OCI-LY3 (cell line): Measurements from ENCODE around the gene FIZ1.

Experiments
- CTCF ChIP-seq: fragments of 200-600, 300-600 bp; sonication (generic); IDR thresholded peaks from 2 replicates; pipeline ENCODE4 v1.5.1; 2014; ENCODE audit warnings: antibody characterized with exemption, low read length, low read depth
- EZH2phosphoT487 ChIP-seq: fragments of 200-600 bp; shearing (Covaris generic); IDR thresholded peaks from 2 replicates; pipeline ENCODE4 v1.6.1; 2018; ENCODE audit warnings: antibody characterized with exemption, mixed run types, low read depth

GRCh38 chr19:55647732-55648584 lies 48.6 kb upstream of the FIZ1 start, which contains the start of gene CCDC106:
- TF ChIP-seq CTCF (no peak), EZH2phosphoT487 (no peak)
